DOHH2 (cell line): ENCODE measurements around the gene KCTD15.

Experiments
- CTCF ChIP-seq: fragments of 200-600 bp; sonication (generic); IDR thresholded peaks from one replicate; pipeline ENCODE4 v1.5.1; 2014; ENCODE audit warnings: antibody characterized with exemption, mild to moderate bottlenecking, low read depth, low read length; ENCODE audit not compliant: poor library complexity, severe bottlenecking
- EZH2phosphoT487 ChIP-seq: fragments of 200-600 bp; sonication (generic); IDR thresholded peaks from 2 replicates; pipeline ENCODE4 v1.6.1; 2017; ENCODE audit warnings: borderline replicate concordance, mild to moderate bottlenecking, antibody characterized with exemption, low read length, moderate library complexity, mixed read lengths

GRCh38 chr19:33811246-33811645 is 14.6 kb downstream of the KCTD15 start:
- TF ChIP-seq CTCF (no peak), EZH2phosphoT487 (no peak)
